Measurements from ENCODE around the gene PROC.
"Not testable (repeated sequence)": the region's sequence is repeated elsewhere in the genome, so short reads cannot be mapped to it uniquely, and the experiment has no call there.

PROC gene

DNA sequence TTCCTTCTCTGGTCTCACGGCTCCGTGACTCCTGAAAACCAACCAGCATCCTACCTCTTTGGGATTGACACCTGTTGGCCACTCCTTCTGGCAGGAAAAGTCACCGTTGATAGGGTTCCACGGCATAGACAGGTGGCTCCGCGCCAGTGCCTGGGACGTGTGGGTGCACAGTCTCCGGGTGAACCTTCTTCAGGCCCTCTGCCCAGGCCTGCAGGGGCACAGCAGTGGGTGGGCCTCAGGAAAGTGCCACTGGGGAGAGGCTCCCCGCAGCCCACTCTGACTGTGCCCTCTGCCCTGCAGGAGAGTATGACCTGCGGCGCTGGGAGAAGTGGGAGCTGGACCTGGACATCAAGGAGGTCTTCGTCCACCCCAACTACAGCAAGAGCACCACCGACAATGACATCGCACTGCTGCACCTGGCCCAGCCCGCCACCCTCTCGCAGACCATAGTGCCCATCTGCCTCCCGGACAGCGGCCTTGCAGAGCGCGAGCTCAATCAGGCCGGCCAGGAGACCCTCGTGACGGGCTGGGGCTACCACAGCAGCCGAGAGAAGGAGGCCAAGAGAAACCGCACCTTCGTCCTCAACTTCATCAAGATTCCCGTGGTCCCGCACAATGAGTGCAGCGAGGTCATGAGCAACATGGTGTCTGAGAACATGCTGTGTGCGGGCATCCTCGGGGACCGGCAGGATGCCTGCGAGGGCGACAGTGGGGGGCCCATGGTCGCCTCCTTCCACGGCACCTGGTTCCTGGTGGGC lies 10.0 kb downstream of the PROC start:
- DNase-seq, result no peak

DNA sequence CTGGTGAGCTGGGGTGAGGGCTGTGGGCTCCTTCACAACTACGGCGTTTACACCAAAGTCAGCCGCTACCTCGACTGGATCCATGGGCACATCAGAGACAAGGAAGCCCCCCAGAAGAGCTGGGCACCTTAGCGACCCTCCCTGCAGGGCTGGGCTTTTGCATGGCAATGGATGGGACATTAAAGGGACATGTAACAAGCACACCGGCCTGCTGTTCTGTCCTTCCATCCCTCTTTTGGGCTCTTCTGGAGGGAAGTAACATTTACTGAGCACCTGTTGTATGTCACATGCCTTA lies 10.5 kb downstream of the PROC start:
- no peak for DNase-seq

DNA sequence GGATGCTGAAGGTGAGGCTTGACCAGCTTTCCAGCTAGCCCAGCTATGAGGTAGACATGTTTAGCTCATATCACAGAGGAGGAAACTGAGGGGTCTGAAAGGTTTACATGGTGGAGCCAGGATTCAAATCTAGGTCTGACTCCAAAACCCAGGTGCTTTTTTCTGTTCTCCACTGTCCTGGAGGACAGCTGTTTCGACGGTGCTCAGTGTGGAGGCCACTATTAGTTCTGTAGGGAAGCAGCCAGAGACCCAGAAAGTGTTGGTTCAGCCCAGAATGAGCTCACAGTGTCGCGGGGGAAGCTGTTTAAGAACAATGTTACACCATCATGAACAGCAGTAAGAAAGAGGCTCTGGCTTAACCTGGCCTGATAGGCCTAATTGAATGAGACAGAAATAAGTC lies 11.1 kb downstream of the PROC start:
- DNase-seq, result no peak

DNA sequence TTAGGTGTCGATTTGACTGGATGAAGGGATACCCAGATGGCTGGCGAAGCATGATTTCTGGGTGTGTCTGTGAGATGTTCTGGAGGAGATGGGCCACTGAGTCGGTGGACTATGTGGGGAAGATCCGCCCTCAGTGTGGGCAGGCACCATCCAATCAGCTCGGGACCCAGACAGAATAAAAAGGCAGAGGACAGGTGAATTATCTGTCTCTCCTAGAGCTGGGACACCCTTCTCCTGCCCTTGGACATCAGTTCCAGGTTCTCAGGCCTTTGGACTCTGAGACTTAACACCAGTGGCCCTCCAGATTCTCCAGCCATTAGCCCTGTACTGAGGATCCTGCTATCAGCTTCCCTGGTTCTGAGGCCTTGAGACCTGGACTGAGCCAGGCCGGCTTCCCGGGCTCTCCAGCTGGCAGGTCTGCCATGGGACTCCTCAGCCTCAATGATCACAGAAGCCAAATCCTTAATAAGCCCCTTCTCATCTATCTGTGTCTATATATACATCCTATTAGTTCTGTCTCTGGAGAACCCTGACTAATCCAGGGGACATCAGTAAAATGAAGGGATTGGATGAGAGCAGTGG lies 11.7 kb downstream of the PROC start:
- no peak for DNase-seq

DNA sequence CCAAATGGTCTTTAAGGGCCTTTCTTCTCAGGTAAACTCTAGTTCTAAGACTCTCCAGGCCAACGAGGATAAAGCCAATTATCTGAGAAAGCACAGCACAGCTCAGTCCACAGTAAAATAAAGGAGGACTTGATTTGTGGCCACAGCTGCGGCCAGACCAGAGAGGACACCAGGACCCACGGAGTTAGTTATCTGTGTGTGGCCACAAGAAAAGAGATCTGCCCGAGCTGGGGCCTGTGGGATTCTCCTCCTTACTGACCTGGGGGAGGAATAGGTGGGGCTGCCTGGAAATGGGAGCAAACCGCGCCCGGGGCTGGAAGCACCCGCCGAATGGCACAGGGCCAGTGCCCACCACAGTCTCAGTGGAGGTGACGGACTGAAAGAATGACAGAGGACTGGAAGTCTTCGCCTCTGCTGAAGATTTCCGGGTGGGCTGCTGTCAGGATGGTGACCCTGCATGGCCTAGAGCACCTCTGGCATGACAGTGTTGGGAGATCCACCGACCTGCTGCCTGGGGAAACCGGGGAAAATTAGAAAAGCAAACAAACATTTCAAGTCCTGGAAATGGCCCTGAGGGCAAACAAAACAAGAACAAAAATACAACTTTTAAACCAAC lies 13.3 kb downstream of the PROC start:
- DNase-seq, result no peak

DNA sequence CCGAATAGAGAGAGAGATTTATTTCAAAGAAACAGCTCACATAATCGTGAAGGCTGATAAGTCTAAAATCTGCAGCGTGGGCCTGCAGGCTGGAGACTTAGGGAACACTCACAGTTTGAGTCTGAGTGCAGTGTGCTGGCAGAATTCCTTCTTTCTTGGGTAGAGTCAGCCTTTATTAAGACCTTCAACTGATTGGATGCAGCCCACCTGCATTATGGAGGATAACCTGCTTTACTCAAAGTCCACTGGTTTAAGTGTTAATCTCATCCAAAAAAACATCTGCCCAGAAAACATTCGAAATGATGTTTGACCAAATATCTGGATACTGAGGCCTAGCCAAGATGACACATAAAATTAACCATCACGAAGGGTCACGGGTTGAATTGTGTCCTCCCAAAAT lies 16.3 kb downstream of the PROC start:
- DNase-seq, result no peak

DNA sequence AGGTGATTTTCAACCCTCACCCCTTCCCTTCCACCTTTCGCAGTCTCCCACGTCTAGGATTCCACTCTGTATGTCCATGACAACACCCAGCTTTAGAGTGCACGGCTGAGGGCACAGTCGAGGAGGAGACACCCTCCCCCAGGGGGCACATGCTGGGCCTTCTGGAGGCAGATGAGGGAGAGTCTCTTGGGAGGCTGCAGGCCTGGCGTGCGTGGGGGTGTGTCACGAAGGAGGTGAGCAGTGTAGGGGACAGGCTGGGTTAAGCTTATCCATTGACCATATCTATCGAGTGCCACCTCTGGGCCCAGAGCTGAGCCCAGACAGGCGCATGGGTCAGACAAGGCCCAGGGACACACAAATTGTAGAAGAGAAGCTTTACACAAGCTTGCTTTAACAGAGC lies 18.8 kb downstream of the PROC start:
- no peak for DNase-seq

DNA sequence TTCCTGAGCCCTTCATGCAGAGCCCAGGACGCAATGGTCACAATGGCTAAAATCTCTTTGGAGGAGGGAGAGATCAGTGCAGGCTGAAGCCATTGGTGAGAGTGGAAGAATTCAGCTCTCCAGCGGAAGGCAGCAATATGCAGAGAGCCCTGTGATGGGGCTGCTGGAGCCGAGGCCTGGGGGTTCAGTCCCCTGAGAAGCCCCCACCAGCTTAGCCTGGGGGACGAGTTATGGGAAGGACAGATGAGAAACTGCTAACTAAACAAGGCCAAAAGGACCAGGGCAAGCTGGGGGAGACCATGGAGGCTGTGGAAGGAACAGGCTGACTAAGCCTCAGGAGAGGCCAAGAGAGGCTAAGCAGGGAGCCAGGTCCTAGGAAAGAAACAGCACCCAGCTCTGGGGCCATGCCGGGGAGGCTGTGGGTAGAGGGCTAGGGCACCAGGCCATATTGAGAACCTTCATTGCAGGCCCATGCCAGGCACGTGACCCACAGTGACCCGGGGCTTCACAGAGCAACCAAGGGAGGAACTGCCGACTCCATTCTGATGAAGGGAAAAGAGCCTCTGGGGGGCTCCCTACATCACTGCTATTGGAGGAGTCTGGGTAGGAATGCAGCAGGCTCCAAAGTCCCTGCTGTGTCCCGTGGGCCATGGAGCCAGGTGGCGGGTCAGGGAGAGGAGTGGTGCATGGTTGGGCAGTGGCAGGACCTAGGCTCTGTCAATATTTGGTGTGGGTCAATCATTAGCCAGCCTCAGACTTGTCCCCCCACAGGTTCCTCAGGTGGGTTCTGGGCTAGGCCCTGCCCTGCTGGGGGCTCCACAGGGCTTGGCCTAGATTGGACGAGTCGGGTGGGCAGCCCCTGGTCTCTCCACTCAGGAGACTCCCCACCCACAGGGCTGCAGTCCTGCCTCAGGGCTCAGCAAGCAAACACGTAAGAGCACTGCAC lies 19.8 kb downstream of the PROC start:
- no peak for DNase-seq

DNA sequence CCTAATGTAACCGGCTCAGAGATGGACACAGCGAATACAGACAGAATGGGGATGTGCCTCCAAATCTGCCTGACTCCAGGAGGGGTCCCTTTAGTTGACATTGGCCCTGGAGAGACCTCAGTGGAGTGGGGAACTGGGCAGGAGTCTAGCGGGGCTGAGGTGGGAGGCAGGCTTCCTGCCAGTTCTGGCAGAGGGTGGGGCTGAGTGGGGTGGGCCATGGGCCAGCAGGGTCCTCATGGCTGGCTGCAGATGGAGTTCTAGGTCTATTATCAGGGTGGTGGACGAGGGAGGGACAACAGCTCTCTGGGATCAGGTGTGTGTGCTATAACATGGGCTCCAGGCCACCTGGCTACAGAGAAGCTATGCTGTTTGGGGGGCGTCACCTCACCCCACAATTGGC lies 21.1 kb downstream of the PROC start:
- DNase-seq, result no peak

DNA sequence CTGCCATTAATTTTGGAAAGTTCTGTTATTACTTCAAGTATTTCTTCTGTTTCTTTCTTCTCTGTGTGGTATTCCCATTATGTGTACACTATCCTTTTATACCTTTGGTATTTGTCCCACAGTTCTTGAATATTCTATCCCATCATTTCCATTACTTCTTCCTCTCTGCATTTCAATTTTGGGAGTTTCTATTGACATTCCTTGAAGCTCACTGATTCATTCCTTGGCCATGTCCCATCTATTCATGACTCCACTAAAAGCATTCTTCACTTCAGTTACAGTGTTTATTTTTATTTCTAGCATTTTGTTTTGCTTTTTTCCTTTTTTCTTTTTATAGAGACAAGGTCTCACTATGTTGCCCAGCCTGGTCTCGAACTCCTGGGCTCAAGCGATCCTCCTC lies 30.3 kb downstream of the PROC start:
- no peak for DNase-seq

DNA sequence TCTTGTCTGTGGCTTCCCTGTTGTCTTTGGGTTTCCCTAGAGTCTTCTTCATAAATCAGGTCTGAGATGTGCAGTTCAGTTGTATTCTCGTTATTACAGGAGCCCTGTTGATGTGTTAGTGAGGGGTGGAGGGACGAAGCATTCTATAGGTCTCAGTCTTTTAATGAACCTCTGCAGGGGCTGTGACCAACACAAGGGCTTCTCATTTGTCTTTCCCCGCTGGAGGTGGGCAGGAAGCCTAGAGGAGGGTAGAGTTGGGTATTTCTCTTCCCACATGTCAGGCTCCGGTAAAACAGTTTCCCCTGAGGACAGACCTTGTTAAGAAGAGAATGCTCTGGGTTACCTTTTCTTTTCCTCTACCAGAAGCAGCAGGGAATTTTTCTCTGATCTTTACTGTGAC lies 31.2 kb downstream of the PROC start:
- DNase-seq, result no peak

DNA sequence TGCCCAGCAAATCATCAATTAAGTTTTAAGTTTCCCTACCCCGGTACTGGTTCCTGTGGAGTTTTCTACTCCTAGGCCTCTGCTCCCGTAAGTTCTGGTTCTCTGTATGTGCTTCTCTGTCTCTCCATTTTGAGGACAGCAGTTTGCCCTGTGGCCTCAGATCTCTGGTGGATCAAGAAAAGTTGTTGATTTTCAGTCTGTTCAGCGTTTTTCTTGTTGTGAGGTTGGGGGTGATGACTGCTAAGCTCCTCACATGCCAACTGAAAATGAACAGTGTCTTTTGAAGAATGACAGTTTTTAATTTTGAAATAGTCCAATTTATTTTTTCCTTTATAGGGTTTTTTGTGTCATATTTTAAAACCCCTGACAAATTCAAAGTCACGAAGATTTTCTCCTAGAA lies 31.7 kb downstream of the PROC start:
- no peak for DNase-seq

DNA sequence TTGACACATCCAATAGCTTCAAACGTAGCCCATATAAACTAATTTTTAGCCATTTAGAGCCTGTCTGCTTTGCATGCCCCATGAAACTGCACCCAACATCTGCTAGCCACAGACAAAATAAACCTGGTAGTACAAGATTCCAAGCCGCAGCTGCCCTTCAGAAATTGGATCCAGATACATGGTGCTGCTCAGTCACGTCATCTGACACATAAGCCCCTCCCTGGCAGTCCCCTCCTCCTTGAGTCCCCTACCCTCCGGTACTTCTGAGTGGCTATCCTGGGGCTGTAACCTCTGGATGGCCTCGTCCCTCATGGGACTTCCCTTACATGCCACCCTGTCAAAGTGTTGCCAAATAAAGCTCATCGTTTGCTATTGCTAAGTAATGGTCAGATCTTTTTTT lies 33.8 kb downstream of the PROC start:
- no peak for DNase-seq

DNA sequence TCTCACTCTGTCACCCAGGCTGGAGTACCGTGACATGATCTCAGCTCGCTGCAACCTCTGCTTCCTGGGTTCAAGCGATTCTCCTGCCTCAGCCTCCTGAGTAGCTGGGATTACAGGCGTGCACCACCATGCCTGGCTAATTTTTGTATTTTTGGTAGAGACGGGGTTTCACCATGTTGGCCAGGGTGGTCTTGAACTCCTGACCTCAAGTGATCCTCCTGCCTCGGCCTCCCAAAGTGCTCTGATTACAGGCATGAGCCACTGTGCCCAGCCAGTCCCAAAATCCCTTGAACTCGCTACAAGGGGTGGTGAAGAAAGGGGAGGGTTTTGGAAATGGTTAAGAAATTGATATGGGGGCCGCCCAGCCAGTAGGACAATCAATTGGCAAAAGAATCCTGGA lies 34.2 kb downstream of the PROC start:
- DNase-seq, result not testable (repeated sequence)

DNA sequence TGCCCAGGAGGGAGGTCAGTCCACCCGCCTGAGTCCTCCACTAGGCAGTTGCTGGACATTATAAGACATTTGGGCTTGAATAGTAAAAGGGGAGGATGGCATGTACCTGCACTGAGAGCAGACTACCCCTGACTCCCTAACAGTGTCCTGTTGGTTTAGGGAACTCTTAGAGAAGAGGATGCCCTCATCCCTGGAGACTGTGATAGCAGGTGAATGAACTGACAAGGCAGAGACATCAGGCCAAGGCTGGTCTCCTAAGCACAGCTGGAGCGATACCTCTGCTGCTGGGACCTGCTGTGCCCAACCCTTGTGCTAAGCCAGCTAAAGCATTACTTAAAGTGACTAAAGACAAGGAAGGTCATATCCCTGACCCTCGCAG lies 34.8 kb downstream of the PROC start:
- DNase-seq, result no peak

DNA sequence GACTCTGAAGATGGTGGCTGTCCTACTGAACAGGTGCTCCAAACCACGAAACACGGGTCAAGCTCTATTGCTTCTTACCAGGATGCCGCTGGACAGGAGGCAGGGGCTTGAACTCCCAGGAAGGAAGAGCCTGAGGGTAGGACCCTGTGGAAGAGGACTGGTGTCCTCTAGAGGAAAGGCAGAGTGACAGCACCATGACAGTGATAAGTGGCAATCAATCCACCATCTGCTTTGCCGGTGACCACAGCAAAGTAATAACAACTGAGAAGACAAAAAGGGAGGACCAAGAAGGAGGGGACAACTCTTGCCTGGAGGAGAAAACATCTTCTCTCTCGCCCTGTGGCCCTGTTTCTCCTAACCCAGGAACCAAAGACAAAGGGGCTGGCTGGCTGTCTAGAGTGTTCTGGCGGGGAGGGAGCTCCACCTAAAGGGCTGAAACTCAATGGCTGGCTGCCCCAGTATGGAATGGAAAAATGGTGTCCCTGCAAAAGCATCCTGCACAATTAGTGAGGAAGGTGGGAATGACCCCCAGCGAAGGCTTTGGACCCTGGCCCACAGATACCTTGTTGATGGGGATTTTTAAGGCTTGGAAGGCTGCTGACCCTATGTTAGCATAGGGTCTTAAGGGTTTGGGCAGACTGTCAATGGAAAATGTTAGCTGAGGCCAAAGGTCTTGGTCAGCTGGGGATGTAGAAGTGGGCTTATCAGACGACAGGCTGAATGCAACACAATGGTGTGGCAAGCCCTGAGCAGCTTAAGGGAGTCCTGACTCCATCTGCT lies 35.4 kb downstream of the PROC start:
- no peak for DNase-seq

DNA sequence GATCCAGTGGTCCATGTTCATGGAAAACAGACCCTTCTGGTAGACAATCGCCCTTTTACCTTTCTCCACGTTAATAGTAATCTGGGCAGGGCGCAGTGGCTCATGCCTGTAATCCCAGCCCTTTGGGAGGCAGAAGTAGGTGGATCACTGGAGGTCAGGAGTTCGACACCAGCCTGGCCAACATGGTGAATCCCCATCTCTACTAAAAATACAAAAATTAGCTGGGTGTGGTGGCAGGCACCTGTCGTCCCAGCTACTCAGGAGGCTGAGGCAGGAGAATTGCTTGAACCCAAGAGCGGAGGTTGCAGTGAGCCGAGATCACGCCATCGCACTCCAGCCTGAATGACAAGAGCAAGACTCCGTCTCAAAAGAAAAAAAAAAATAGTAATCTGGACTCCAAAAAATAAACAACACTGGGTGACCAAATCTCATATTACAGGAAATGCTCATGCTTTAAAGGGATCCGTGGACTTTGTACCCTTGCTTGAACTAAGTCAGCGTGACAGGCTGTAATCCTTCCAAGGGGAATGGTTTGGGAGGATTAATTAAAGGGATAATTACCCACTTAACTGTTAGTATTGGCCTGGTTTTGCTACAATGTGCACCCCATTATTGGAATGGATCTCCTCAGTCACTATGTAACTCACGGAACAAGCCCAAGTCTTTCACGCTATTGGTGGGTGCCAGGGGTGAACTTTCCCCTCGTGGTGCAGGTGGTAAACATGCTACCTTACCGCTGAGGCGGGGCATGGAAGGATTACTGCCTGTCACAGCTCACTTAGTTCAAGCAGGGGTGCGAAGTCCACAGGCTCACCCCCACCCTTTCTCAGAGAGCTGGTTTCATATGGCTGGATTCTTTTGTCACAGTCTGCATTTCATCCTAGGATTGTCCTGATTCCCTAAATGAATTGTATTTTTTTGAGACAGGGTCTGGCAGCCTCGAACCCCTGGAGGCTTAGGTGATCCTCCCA lies 36.7 kb downstream of the PROC start:
- DNase-seq, result no peak

DNA sequence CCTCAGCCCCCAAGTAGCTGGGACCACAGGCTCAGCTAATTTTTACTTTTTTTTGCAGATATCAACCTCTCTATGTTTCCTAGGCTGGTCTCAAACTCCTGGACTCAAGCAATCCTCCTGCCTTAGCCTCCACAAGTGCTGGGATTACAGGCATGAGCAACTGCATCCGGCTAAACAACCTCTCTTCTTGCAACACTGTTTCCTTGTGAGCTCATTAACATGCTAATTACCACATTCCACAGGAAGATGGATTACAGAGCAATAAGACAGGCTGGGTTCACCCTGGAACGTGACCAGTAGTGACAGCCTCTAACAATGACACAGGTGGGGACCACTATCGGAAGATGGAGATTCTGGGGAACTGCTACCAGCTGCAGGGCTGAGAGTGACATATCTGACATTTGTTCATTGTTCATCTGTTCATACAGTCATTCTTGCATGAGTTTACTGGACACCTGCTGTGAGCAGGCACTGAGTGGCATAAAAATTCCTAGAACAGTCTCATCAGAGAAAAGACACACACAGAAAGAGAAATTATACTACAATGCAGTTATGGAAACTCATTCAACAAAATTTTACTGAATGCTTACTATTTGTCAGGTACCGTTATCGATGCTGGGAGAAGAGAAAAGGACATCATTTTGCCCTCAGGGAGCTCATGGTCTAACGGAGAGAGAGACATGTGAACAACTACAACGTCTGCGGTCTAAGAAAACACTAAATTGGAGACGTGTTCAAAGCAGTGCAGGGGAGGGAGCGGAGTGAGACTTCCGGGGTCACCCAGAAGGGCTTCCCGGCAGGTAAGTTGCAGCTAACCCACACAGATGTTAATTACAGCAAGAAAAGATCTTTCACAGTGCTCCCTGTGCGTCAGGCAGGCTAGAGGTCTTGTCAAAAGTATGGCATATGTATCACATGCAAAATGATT lies 37.6 kb downstream of the PROC start:
- DNase-seq, result no peak

DNA sequence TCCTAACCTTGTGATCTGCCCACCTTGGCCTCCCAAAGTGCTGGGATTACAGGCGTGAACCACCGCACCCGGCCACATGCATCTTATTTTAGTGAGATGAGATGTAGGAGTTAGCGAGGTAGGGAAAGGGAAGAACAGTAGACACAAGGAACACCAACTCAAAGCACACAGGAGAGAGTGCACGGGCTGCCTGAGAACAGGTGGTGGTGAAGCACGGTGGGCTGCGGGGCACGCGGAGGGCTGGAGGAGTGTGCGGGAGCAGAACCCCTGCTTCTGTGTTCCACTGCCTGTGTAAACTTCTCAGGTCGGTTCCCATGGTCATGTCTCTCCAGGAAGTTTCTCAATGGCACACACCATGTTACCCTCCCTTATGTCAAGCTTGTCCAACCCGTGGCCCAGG lies 38.7 kb downstream of the PROC start:
- DNase-seq, result no peak

DNA sequence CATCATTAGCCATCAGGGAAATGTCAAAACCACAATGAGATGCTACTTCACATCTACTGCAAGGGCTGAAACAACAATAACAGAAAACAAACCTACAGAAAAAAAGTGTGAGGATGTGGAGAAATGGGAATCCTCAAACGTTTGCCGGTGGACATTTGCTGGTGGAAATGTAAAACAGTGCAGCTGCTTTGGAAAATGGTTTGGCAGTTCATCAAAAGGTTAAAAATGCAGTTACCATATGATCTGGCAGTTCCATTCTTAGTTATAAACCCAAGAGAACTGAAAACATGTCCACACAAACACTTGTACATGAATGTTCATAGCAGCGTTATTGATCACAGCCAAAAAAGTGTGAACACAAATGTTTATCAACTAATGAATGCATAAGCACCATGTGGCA lies 44.2 kb downstream of the PROC start:
- DNase-seq, result no peak
